MM.1S (cell line): ENCODE data around the gene DCAF4.

Experiments
- DNase-seq: peaks from one replicate; pipeline ENCODE4 v3.0.0-alpha.2; 2015
- H2AFZ ChIP-seq: fragments of 300-600 bp; sonication (generic); 2 replicates; pipeline ENCODE4 v1.6.0; 2016; ENCODE audit warnings: antibody characterized with exemption, low read length
- H3F3A ChIP-seq: fragments of 300-600 bp; sonication (generic); 2 replicates; pipeline ENCODE4 v1.6.1; 2016; ENCODE audit warnings: mild to moderate bottlenecking, antibody characterized with exemption, low read length, moderate library complexity, mixed read lengths; ENCODE audit not compliant: insufficient read depth
- H3K27ac ChIP-seq: fragments of 300-600 bp; sonication (generic); 2 replicates; pipeline ENCODE4 v1.5.1; 2016; ENCODE audit warnings: mild to moderate bottlenecking, low read length
- H3K27me3 ChIP-seq: fragments of 300-600 bp; sonication (generic); replicated peaks from 2 replicates; pipeline ENCODE4 v1.6.0; 2016; ENCODE audit warnings: low read length; ENCODE audit not compliant: insufficient read depth
- H3K36me3 ChIP-seq: fragments of 300-600 bp; sonication (generic); replicated peaks from 2 replicates; pipeline ENCODE4 v1.6.1; 2016; ENCODE audit warnings: mild to moderate bottlenecking, low read length, mixed read lengths; ENCODE audit not compliant: insufficient read depth
- H3K4me1 ChIP-seq: fragments of 300-600 bp; sonication (generic); 2 replicates; pipeline ENCODE4 v1.6.1; 2016; ENCODE audit warnings: low read length, mixed read lengths
- H3K4me2 ChIP-seq: fragments of 300-600 bp; sonication (generic); 2 replicates; pipeline ENCODE4 v1.6.0; 2016; ENCODE audit warnings: low read depth, low read length
- H3K4me3 ChIP-seq: fragments of 300-600 bp; sonication (generic); 2 replicates; pipeline ENCODE4 v1.5.1; 2016; ENCODE audit warnings: low read length, mixed read lengths
- H3K79me2 ChIP-seq: fragments of 300-600 bp; sonication (generic); 2 replicates; pipeline ENCODE4 v1.6.1; 2016; ENCODE audit warnings: mixed run types, low read length, mixed read lengths
- H3K9ac ChIP-seq: fragments of 300-600 bp; sonication (generic); 2 replicates; pipeline ENCODE4 v1.6.1; 2016; ENCODE audit warnings: low read length, mixed read lengths
- H3K9me2 ChIP-seq: fragments of 300-600 bp; sonication (generic); replicated peaks from 2 replicates; pipeline ENCODE4 v1.6.1; 2016; ENCODE audit warnings: mild to moderate bottlenecking, low read length, mixed read lengths; ENCODE audit not compliant: insufficient read depth
- H3K9me3 ChIP-seq: fragments of 300-600 bp; sonication (generic); replicated peaks from 2 replicates; pipeline ENCODE4 v1.6.1; 2016; ENCODE audit warnings: mild to moderate bottlenecking, low read length, mixed read lengths; ENCODE audit not compliant: insufficient read depth
- H4K20me1 ChIP-seq: fragments of 300-600 bp; sonication (generic); 2 replicates; pipeline ENCODE4 v1.6.1; 2016; ENCODE audit warnings: mild to moderate bottlenecking, low read length, moderate library complexity, mixed read lengths; ENCODE audit not compliant: insufficient read depth
- EZH2 ChIP-seq: fragments of 300-600 bp; sonication (generic); optimal IDR thresholded peaks from 2 replicates; pipeline ENCODE3; 2017; ENCODE audit warnings: low read depth, mild to moderate bottlenecking, antibody characterized with exemption, low read length, mixed read lengths
- EZH2phosphoT487 ChIP-seq: fragments of 300-600 bp; sonication (generic); IDR thresholded peaks from 2 replicates; pipeline ENCODE4 v1.6.1; 2018; ENCODE audit warnings: antibody characterized with exemption, low read length
- TF ChIP-seq, protein P1 (sequence below): fragments of 300-600 bp; sonication (generic); IDR thresholded peaks from 2 replicates; pipeline ENCODE4 v1.5.1; 2016; ENCODE audit warnings: antibody characterized with exemption, low read length, mixed read lengths

The DCAF4 gene

GRCh38 chr14:72879431-72879830, 46.8 kb upstream of the DCAF4 start:
- peaks cover 100% of the 10 kb centered on the region for H3K79me2 ChIP-seq
- no peaks in the 10 kb centered on the region for H3K9me2 ChIP-seq
- no peak overlapping the region for H3K27ac ChIP-seq
- H3K4me3 ChIP-seq, result no peak overlapping the region
- no peaks in the 10 kb centered on the region for H3K27me3 ChIP-seq
- no peaks in the 10 kb centered on the region for H3K36me3 ChIP-seq
- H3F3A ChIP-seq, result no peaks in the 10 kb centered on the region
- no peak overlapping the region for H3K4me2 ChIP-seq
- H3K9ac ChIP-seq, result no peak overlapping the region
- TF ChIP-seq EZH2, result no peak
- TF ChIP-seq EZH2phosphoT487, result no peak
- TF ChIP-seq, protein P1, sequence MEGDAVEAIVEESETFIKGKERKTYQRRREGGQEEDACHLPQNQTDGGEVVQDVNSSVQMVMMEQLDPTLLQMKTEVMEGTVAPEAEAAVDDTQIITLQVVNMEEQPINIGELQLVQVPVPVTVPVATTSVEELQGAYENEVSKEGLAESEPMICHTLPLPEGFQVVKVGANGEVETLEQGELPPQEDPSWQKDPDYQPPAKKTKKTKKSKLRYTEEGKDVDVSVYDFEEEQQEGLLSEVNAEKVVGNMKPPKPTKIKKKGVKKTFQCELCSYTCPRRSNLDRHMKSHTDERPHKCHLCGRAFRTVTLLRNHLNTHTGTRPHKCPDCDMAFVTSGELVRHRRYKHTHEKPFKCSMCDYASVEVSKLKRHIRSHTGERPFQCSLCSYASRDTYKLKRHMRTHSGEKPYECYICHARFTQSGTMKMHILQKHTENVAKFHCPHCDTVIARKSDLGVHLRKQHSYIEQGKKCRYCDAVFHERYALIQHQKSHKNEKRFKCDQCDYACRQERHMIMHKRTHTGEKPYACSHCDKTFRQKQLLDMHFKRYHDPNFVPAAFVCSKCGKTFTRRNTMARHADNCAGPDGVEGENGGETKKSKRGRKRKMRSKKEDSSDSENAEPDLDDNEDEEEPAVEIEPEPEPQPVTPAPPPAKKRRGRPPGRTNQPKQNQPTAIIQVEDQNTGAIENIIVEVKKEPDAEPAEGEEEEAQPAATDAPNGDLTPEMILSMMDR, result no peak
- no peak for DNase-seq
- H4K20me1 ChIP-seq, result no peaks in the 10 kb centered on the region
- no peaks in the 10 kb centered on the region for H3K4me1 ChIP-seq
- no peak overlapping the region for H2AFZ ChIP-seq
- H3K9me3 ChIP-seq, result no peaks in the 10 kb centered on the region

- H3K27me3 ChIP-seq, result no peaks in the 10 kb centered on the region
- H3K9ac ChIP-seq, result no peak overlapping the region
- no peaks in the 10 kb centered on the region for H3F3A ChIP-seq
- no peak overlapping the region for H3K4me3 ChIP-seq
- no peaks in the 10 kb centered on the region for H3K36me3 ChIP-seq
- H2AFZ ChIP-seq, result no peak overlapping the region
- no peak for DNase-seq
- no peaks in the 10 kb centered on the region for H4K20me1 ChIP-seq
- no peaks in the 10 kb centered on the region for H3K9me3 ChIP-seq
- TF ChIP-seq EZH2 (no peak), EZH2phosphoT487 (no peak)
- TF ChIP-seq, protein P1, result no peak
- H3K4me2 ChIP-seq, result no peak overlapping the region
- H3K27ac ChIP-seq, result no peak overlapping the region
- no peaks in the 10 kb centered on the region for H3K4me1 ChIP-seq
- no peaks in the 10 kb centered on the region for H3K9me2 ChIP-seq
- peaks cover 98% of the 10 kb centered on the region for H3K79me2 ChIP-seq
These were observed 46.1 kb upstream of the DCAF4 start for GRCh38 chr14:72880164-72880563.

GRCh38 chr14:72880820-72881219, 45.4 kb upstream of the DCAF4 start:
- H3K4me2 ChIP-seq, result no peak overlapping the region
- no peaks in the 10 kb centered on the region for H3K9me3 ChIP-seq
- H3K27ac ChIP-seq, result no peak overlapping the region
- no peaks in the 10 kb centered on the region for H3K27me3 ChIP-seq
- no peaks in the 10 kb centered on the region for H3K9me2 ChIP-seq
- no peak for DNase-seq
- TF ChIP-seq EZH2phosphoT487, result no peak
- TF ChIP-seq EZH2, result no peak
- TF ChIP-seq, protein P1, result no peak
- no peak overlapping the region for H3K4me3 ChIP-seq
- H4K20me1 ChIP-seq, result no peaks in the 10 kb centered on the region
- H3K79me2 ChIP-seq, result peaks cover 98% of the 10 kb centered on the region
- no peaks in the 10 kb centered on the region for H3K36me3 ChIP-seq
- H3K9ac ChIP-seq, result no peak overlapping the region
- no peaks in the 10 kb centered on the region for H3K4me1 ChIP-seq
- no peaks in the 10 kb centered on the region for H3F3A ChIP-seq
- H2AFZ ChIP-seq, result no peak overlapping the region
